SU-DHL-6 (cell line): ENCODE data around the gene KCNJ12.

ENCODE experiments used
- H2AFZ ChIP-seq: fragments of 200-600 bp; sonication (generic); 2 replicates; pipeline ENCODE4 v1.6.1; 2014; ENCODE audit warnings: low read depth, mild to moderate bottlenecking, moderate library complexity, mixed read lengths, antibody characterized with exemption, low read length; ENCODE audit not compliant: severe bottlenecking
- H3F3A ChIP-seq: fragments of 200-600 bp; shearing (Covaris generic); 2 replicates; pipeline ENCODE4 v1.6.0; 2016; ENCODE audit warnings: antibody characterized with exemption, mild to moderate bottlenecking; ENCODE audit not compliant: insufficient read depth
- H3K27ac ChIP-seq: fragments of 200-600 bp; sonication (generic); 2 replicates; pipeline ENCODE4 v1.5.1; 2016; ENCODE audit warnings: low read depth, mild to moderate bottlenecking, low read length, moderate library complexity, mixed read lengths
- H3K27me3 ChIP-seq: fragments of 200-600 bp; sonication (generic), shearing (Covaris generic); 2 replicates; pipeline ENCODE4 v1.6.0; 2014; ENCODE audit warnings: mild to moderate bottlenecking, low read length
- H3K36me3 ChIP-seq: fragments of 200-600 bp; sonication (generic); 2 replicates; pipeline ENCODE4 v1.6.1; 2014; ENCODE audit warnings: mild to moderate bottlenecking, low read length, mixed read lengths
- H3K4me2 ChIP-seq: fragments of 300-600, 200-600 bp; shearing (Covaris generic), sonication (generic); 2 replicates; pipeline ENCODE4 v1.6.0; 2014; ENCODE audit warnings: low read length, low read depth, mild to moderate bottlenecking; ENCODE audit not compliant: poor library complexity, severe bottlenecking
- H3K4me3 ChIP-seq: fragments of 200-600 bp; sonication (generic); 2 replicates; pipeline ENCODE4 v1.5.1; 2014; ENCODE audit warnings: antibody characterized with exemption, low read length, mild to moderate bottlenecking, mixed read lengths; ENCODE audit not compliant: insufficient read depth, poor library complexity, severe bottlenecking
- H3K79me2 ChIP-seq: fragments of 200-600 bp; sonication (generic); 2 replicates; pipeline ENCODE4 v1.6.1; 2014; ENCODE audit warnings: mild to moderate bottlenecking, low read length, moderate library complexity; ENCODE audit not compliant: insufficient read depth
- H3K9ac ChIP-seq: fragments of 200-600 bp; sonication (generic); 2 replicates; pipeline ENCODE4 v1.7.0; 2014; ENCODE audit warnings: mild to moderate bottlenecking, low read length
- H3K9me2 ChIP-seq: fragments of 200-600 bp; sonication (generic); replicated peaks from 2 replicates; pipeline ENCODE4 v1.6.1; 2014; ENCODE audit warnings: low read length; ENCODE audit not compliant: insufficient read depth
- H3K9me3 ChIP-seq: fragments of 200-600 bp; sonication (generic); 2 replicates; pipeline ENCODE4 v1.6.1; 2014; ENCODE audit warnings: low read length, mixed read lengths; ENCODE audit not compliant: insufficient read depth
- H4K20me1 ChIP-seq: fragments of 200-600 bp; sonication (generic); 2 replicates; pipeline ENCODE4 v1.6.1; 2014; ENCODE audit warnings: low read depth, mild to moderate bottlenecking, antibody characterized with exemption, low read length, moderate library complexity, mixed read lengths
- EZH2phosphoT487 ChIP-seq: fragments of 200-600 bp; sonication (generic), shearing (Covaris generic); conservative IDR thresholded peaks from 2 replicates; pipeline ENCODE4 v1.6.1; 2018; ENCODE audit warnings: mild to moderate bottlenecking, antibody characterized with exemption, low read length, moderate library complexity, mixed read lengths
- TF ChIP-seq, protein P1 (sequence below): fragments of 200-600 bp; sonication (generic); IDR thresholded peaks from one replicate; pipeline ENCODE4 v1.5.1; 2017; ENCODE audit warnings: antibody characterized with exemption, mild to moderate bottlenecking, low read length, moderate library complexity; ENCODE audit not compliant: insufficient read depth, poor library complexity, severe bottlenecking

KCNJ12 gene

DNA sequence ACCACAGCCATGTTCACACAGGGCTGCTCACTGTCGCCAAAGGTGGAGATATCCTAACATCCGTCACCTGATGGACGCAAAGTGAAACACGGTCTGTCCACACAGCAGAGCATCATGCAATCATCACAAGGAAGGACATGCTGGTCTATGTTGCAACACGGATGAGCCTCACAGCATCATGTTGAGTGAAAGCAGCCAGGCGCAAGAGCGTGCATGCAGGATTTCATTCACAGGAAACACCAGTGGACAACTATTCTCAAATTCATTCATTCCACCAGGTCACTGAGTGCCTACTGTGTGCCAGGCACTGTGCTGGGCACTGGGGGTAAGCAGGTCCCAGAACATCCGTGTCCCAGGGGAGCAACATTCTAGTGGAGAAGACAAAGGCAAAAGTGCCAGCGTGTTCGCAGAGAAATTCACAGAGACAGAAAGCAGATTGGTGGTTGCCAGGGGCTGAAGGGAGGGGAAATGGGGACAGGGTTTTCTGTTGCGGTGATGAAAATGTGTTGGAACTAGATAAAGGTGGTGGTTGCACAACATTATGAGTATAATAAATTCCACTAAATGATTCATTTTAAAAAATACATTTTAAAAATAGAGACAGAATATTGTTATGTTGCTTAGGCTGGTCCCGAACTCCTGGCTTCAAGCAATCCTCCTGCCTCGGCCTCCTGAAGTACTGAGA, 22.7 kb upstream of the KCNJ12 start:
- Histone ChIP-seq H3F3A (peaks cover 1% of the 10 kb centered on the region; the same call in 1 of the 2 replicates), H2AFZ (no peak overlapping the region), H4K20me1 (no peaks in the 10 kb centered on the region), H3K27me3 (no peaks in the 10 kb centered on the region), H3K9me2 (no peaks in the 10 kb centered on the region), H3K9ac (no peak overlapping the region), H3K36me3 (no peaks in the 10 kb centered on the region), H3K4me3 (no peak overlapping the region), H3K9me3 (no peaks in the 10 kb centered on the region), H3K27ac (no peak overlapping the region), H3K4me2 (no peak overlapping the region), H3K79me2 (no peaks in the 10 kb centered on the region)
- no peak for TF ChIP-seq EZH2phosphoT487
- TF ChIP-seq, protein P1, sequence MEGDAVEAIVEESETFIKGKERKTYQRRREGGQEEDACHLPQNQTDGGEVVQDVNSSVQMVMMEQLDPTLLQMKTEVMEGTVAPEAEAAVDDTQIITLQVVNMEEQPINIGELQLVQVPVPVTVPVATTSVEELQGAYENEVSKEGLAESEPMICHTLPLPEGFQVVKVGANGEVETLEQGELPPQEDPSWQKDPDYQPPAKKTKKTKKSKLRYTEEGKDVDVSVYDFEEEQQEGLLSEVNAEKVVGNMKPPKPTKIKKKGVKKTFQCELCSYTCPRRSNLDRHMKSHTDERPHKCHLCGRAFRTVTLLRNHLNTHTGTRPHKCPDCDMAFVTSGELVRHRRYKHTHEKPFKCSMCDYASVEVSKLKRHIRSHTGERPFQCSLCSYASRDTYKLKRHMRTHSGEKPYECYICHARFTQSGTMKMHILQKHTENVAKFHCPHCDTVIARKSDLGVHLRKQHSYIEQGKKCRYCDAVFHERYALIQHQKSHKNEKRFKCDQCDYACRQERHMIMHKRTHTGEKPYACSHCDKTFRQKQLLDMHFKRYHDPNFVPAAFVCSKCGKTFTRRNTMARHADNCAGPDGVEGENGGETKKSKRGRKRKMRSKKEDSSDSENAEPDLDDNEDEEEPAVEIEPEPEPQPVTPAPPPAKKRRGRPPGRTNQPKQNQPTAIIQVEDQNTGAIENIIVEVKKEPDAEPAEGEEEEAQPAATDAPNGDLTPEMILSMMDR, result no peak

GRCh38 chr17:21354796-21355385, 21.3 kb upstream of the KCNJ12 start:
- Histone ChIP-seq H3K4me2 (no peak overlapping the region), H3K36me3 (no peaks in the 10 kb centered on the region), H3K4me3 (no peak overlapping the region), H3K9me3 (no peaks in the 10 kb centered on the region), H3K9me2 (no peaks in the 10 kb centered on the region), H4K20me1 (no peaks in the 10 kb centered on the region), H3K27ac (no peak overlapping the region), H3K9ac (no peak overlapping the region), H3F3A (no peaks in the 10 kb centered on the region), H3K27me3 (no peaks in the 10 kb centered on the region), H2AFZ (no peak overlapping the region), H3K79me2 (no peaks in the 10 kb centered on the region)
- TF ChIP-seq, protein P1, result no peak
- TF ChIP-seq EZH2phosphoT487, result no peak

- Histone ChIP-seq H3K9ac (no peak overlapping the region), H3K9me2 (no peaks in the 10 kb centered on the region), H3K4me2 (no peak overlapping the region), H3K79me2 (no peaks in the 10 kb centered on the region), H3K4me3 (no peak overlapping the region), H3K27me3 (no peaks in the 10 kb centered on the region), H4K20me1 (no peaks in the 10 kb centered on the region), H2AFZ (no peak overlapping the region), H3F3A (no peaks in the 10 kb centered on the region), H3K9me3 (no peaks in the 10 kb centered on the region), H3K27ac (no peak overlapping the region), H3K36me3 (no peaks in the 10 kb centered on the region)
- TF ChIP-seq, protein P1, result no peak
- no peak for TF ChIP-seq EZH2phosphoT487
These were observed 20.6 kb upstream of the KCNJ12 start for GRCh38 chr17:21355586-21355985.
